DLD1 (cell line): ENCODE data around the gene JADE3.

Source experiments
- in situ Hi-C: cut with HindIII; loops from 2 replicates; pipeline ENCODE4 v1.10.0; 2017; ENCODE audit warnings: low sequenced_read_pairs

Gene JADE3

GRCh38 chrX:46992070-46992469 is 79.8 kb downstream of the JADE3 start:
- in situ Hi-C loops = no loop called here

GRCh38 chrX:46994096-46994495 is 81.9 kb downstream of the JADE3 start:
- in situ Hi-C loops = no loop called here

DNA sequence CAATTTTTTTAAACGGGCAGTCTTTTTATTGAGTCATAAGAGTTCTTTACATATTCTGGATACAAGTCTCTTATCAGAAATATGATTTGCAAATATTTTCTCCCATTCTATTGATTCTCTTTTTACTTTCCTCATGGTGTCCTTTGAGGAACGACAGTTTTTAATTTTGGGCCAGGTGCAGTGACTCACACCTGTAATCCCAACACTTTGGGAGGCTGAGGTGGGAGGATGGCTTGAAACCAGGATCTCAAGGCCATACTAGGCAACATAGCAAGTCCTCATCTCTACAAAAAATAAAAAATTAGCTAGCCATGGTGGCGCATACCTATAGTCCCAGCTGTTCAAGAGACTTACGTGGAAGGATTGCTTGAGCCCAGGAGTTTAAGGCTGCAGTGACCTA is 99.9 kb downstream of the JADE3 start:
- in situ Hi-C loops = no loop called here

GRCh38 chrX:47026198-47026597 is 114.0 kb downstream of the JADE3 start:
- in situ Hi-C loops = no loop called here

DNA sequence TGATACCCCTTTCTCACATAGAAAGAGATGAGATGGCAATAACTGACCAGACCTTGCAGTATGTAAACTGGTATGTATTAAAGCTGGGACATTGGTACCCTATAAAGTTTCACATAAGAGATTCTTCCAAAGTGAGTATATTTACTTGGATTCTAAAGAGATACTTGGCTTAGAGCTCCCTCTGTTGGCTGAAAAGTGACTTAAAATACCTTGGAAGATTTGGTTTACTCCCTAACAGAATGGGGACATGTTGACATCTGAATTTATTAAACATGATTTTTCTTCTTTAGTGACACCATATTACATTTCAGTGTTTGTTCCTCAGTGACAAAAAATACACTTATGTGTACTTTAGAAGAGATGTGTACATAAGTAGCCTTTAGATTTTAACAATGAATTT is 118.1 kb downstream of the JADE3 start:
- in situ Hi-C loops = no loop called here

- in situ Hi-C loops = no loop called here
Observed at GRCh38 chrX:47047989-47048388, 135.8 kb downstream of the JADE3 start.

- in situ Hi-C loops = no loop called here
Observed at GRCh38 chrX:47059142-47059874, 147.1 kb downstream of the JADE3 start.

DNA sequence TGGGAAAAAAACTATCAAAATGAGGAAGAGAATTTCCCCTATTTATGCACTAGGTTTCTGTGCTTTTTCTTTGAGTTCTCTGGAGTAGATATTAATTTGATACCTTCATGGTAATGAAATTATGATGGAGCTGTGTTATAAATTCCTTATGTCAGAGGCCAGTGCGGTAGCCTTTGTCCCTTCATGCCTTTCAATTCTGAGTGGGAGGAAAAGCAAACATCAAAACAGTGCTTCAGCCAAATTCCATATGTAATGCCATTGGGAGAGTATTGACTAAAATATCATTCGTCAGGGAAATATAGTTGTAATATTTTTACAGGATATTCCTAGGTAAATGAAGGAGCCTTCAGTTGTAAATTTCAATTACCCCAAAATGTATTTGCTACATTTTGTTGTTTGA is 148.5 kb downstream of the JADE3 start:
- in situ Hi-C loops = no loop called here

GRCh38 chrX:47061238-47061919 is 149.2 kb downstream of the JADE3 start:
- in situ Hi-C loops = no loop called here

GRCh38 chrX:47063179-47063578 is 151.0 kb downstream of the JADE3 start:
- in situ Hi-C loops = no loop called here

GRCh38 chrX:47068214-47068613 is 156.0 kb downstream of the JADE3 start:
- in situ Hi-C loops = no loop called here

DNA sequence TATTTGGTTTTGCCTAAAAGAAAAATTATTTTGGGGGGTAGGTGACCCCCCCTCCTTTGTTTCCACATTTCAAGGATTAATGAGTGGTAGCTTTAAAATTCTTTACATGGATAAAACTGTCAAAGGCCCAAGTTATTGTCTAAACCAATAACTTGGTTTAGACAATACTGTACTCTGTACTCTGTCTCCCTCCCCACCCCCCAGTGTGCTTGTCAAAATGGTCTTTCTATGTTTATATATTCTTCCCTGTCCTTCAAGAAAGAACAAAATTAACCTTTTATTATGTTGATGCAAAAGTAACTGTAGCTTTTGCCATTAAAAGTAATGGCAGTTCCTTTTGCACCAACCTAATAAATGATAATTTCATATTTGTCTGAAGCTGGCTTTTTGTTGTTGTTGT is 156.5 kb downstream of the JADE3 start:
- in situ Hi-C loops = no loop called here

- in situ Hi-C loops = no loop called here
Observed at GRCh38 chrX:47078129-47079043, 166.2 kb downstream of the JADE3 start, which contains the start of gene RGN. RGN (plus strand) TSS chrX:47078443; CDS start chrX:47081145, 2,702 bp downstream.

DNA sequence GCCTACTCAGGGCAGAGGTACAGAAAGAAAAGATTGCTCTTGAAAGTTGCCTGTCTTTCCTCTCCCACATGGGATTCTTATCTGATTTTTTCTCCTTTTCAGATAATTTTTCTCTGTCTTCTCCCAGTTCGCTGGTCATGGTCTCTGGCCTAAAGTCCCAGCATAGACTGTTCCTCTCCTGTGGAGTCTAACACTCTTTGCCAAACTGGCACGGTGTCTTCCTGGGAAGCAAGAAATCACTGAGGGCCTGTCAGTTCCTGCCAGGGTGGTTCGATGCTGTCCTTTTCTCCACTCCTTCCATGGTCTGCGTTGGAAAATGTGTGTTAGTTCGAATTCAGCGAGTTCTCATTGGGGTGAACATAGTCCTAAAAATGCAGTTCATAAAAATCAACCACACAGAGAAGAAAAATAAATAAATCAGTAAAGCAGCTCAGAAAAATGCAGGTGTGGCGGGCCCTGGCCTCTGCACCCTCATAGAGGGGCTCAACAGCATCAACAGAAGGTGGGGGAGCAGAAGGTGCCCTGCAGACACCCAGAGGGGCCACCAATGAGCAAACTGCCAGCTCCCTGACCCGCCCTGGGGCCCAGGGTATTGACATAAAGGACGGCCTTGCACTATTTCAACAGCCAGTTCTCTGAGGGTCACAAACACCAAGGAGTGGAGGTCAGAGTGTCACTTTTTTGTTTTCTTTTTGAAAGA is 168.1 kb downstream of the JADE3 start:
- in situ Hi-C loops = no loop called here

GRCh38 chrX:47080915-47081236 is 168.7 kb downstream of the JADE3 start:
- in situ Hi-C loops = no loop called here

DNA sequence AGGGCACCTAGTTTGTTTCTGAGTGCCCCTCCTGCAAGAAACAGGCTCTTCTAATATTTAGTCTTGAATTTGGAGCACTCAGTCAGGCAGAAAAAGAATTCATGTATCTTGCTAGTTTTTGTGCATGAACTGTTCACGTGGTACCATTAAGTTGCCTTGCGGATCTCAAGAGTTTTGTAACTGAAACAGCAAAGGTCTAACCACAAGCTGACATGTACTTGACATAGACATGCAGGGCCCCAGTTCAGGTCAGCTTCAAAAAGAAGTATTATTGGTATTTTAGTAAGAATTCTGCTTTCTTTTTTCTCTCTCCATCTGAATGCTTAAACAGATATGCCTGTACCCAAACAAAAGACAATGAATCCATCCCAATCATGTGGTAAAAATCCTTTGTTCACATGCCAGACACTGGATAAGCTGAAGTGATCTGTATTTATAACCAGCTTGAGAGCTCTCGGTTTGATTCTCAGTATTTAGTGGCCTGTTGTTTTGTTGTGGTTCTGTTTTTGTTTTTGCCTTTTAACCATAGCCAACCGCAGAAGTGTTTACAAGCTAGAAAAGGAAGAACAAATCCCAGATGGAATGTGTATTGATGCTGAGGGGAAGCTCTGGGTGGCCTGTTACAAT is 179.0 kb downstream of the JADE3 start:
- in situ Hi-C loops = no loop called here

GRCh38 chrX:47093248-47093647 is 181.0 kb downstream of the JADE3 start:
- in situ Hi-C loops = no loop called here

DNA sequence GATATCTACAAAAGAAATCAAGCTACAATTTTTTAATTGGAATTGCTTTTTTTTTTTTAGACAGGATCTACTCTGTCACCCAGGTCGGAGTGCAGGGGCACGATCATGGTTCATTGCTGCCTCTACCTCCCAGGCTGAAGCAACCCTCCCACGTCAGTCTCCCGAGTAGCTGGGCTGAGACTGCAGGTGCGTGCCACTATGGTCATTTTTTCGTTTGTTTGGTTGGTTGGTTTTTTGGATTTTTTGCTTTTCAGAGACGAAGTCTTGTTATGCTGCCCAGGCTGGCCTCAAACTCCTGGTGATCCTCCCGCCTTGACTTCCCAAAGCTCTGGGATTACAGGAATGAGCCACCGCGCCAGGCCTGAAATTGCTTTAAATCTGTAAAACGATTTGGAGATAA is 181.6 kb downstream of the JADE3 start:
- in situ Hi-C loops = no loop called here

DNA sequence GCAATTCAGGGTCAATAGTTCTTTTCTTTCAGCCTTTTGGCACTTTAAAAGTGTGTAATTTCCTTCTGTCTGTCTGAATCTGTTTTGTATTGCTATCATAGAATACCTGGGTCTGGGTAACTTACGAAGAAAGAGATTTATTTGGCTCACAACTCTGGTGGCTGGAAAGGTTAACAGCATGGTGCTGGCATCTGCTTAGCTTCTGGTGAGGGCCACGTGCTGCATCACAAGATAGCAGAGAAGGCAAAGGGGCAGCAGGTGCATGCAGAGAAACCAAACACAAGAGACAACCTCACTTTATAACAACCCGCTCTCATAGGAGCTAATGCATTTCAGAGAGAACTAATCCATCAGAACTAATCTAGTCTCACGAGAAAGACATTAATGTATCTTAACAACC is 184.8 kb downstream of the JADE3 start:
- in situ Hi-C loops = no loop called here

- in situ Hi-C loops = no loop called here
Observed at GRCh38 chrX:47098338-47099094, 186.3 kb downstream of the JADE3 start.
